ENCODE measurements around the gene RHBDF2. TPM values are rescaled to one million over a fixed set of nuclear protein-coding genes. Genes with fewer than 3 reads are reported as not detected.
"Not testable (repeated sequence)": the region's sequence is repeated elsewhere in the genome, so short reads cannot be mapped to it uniquely, and the experiment has no call there.

The RHBDF2 gene
- total RNA-seq, 1 experiment from 2014 or later = 36.2 TPM

GRCh38 chr17:76538281-76538931, 37.2 kb upstream of the RHBDF2 start:
- no peak for DNase-seq (ENCODE audit: low spot score)

GRCh38 chr17:76537578-76538280, 36.5 kb upstream of the RHBDF2 start, which contains the start of gene CYGB:
Gene CYGB, minus strand, starts transcription at chr17:76537709. Its CDS starts 167 bp downstream, at chr17:76537542.
- DNase-seq (ENCODE audit: low spot score) = no peak

GRCh38 chr17:76537288-76537577, 36.0 kb upstream of the RHBDF2 start:
- no peak for DNase-seq (ENCODE audit: low spot score)

- no peak for DNase-seq (ENCODE audit: low spot score)
Measured at GRCh38 chr17:76536511-76537287, 35.5 kb upstream of the RHBDF2 start.

GRCh38 chr17:76535788-76536510, 34.7 kb upstream of the RHBDF2 start:
- DNase-seq (ENCODE audit: low spot score) = no peak

GRCh38 chr17:76534831-76535732, 33.9 kb upstream of the RHBDF2 start:
- DNase-seq (ENCODE audit: low spot score) = no peak

GRCh38 chr17:76533640-76534359, 32.6 kb upstream of the RHBDF2 start:
- not testable (repeated sequence) for DNase-seq (ENCODE audit: low spot score)

- peak; percentile 14 for DNase-seq (ENCODE audit: low spot score)
Measured at GRCh38 chr17:76532072-76532651, 30.9 kb upstream of the RHBDF2 start.

- no peak for DNase-seq (ENCODE audit: low spot score)
Measured at GRCh38 chr17:76531486-76532038, 30.3 kb upstream of the RHBDF2 start.

GRCh38 chr17:76530811-76531485, 29.7 kb upstream of the RHBDF2 start:
- DNase-seq (ENCODE audit: low spot score) = no peak

GRCh38 chr17:76530095-76530723, 29.0 kb upstream of the RHBDF2 start:
- no peak for DNase-seq (ENCODE audit: low spot score)

- DNase-seq (ENCODE audit: low spot score) = peak; percentile 53
Measured at GRCh38 chr17:76529224-76530094, 28.2 kb upstream of the RHBDF2 start.

- DNase-seq (ENCODE audit: low spot score) = no peak
Measured at GRCh38 chr17:76528528-76529223, 27.5 kb upstream of the RHBDF2 start.

GRCh38 chr17:76528156-76528527, 26.9 kb upstream of the RHBDF2 start:
- no peak for DNase-seq (ENCODE audit: low spot score)

GRCh38 chr17:76527430-76528111, 26.3 kb upstream of the RHBDF2 start:
- DNase-seq (ENCODE audit: low spot score) = peak; percentile 85

GRCh38 chr17:76527016-76527415, 25.8 kb upstream of the RHBDF2 start:
- not testable (repeated sequence) for DNase-seq (ENCODE audit: low spot score)

GRCh38 chr17:76525513-76525833, 24.2 kb upstream of the RHBDF2 start:
- DNase-seq (ENCODE audit: low spot score) = not testable (repeated sequence)

All from A172 (cell line).